IMR-90 (cell line): ENCODE measurements around the gene LETM1. TPM values are rescaled to one million over a fixed set of nuclear protein-coding genes. Genes with fewer than 3 reads are reported as not detected.

Source experiments
- ATAC-seq: fragments of 200-7000 bp; cut with Tn5 transposase; 2 replicates; pipeline ENCODE4 v1.9.1; 2020; ENCODE audit warnings: low read depth, mild to moderate bottlenecking, moderate library complexity
- BruUV-seq: library from RNA; stranded (reverse); fragments of 400-500 nt; replicated peaks from 2 replicates; lab custom pipeline; 2021; lab: Mats Ljungman, UMichigan
- CTCF ChIA-PET: fragments of 300-600 bp; formaldehyde crosslinking; extraction: SDS; loops from one replicate; lab custom pipeline; 2021; ENCODE audit warnings: antibody characterized with exemption; lab: Yijun Ruan, JAX
- POLR2A ChIA-PET: fragments of 300-600 bp; sonication (Branson Sonifier 250); formaldehyde crosslinking; loops from one replicate; lab custom pipeline; 2022; ENCODE audit warnings: antibody characterized with exemption; ENCODE audit not compliant: unreplicated experiment; lab: Charles Lee
- DNase-seq: peaks from one replicate; pipeline ENCODE4 v3.0.0; 2013
- H2AFZ ChIP-seq: replicated peaks from 2 replicates; pipeline ENCODE3; 2013; ENCODE audit warnings: low read length, mild to moderate bottlenecking; ENCODE audit not compliant: poor library complexity
- H2AK5ac ChIP-seq: 2 replicates; pipeline ENCODE4 v1.6.1; 2013; ENCODE audit warnings: low read depth, low read length, inconsistent platforms
- H2AK9ac ChIP-seq: replicated peaks from 2 replicates; pipeline ENCODE3; 2013; ENCODE audit warnings: mild to moderate bottlenecking, low read depth, low read length, moderate library complexity; ENCODE audit not compliant: poor library complexity
- H2BK120ac ChIP-seq: 2 replicates; pipeline ENCODE4 v1.6.1; 2013; ENCODE audit warnings: low read depth, low read length, inconsistent platforms
- H2BK15ac ChIP-seq: 3 replicates; pipeline ENCODE4 v1.6.1; 2013; ENCODE audit warnings: low read depth, low read length, inconsistent platforms
- H2BK20ac ChIP-seq: 2 replicates; pipeline ENCODE4 v1.6.1; 2013; ENCODE audit warnings: low read depth, mild to moderate bottlenecking, inconsistent platforms, low read length, moderate library complexity
- H2BK5ac ChIP-seq: 2 replicates; pipeline ENCODE4 v1.6.1; 2013; ENCODE audit warnings: mild to moderate bottlenecking, low read depth, low read length, inconsistent platforms; ENCODE audit not compliant: poor library complexity, severe bottlenecking
- H3K14ac ChIP-seq: replicated peaks from 2 replicates; pipeline ENCODE4 v1.6.1; 2013; ENCODE audit warnings: low read depth, low read length, inconsistent platforms
- H3K18ac ChIP-seq: 2 replicates; pipeline ENCODE4 v1.6.1; 2013; ENCODE audit warnings: low read depth, low read length, control low read depth
- H3K23ac ChIP-seq: 2 replicates; pipeline ENCODE4 v1.6.1; 2013; ENCODE audit warnings: low read depth, low read length, inconsistent platforms
- H3K27ac ChIP-seq: 2 replicates; pipeline ENCODE4 v1.5.1; 2013; ENCODE audit warnings: mild to moderate bottlenecking, control low read depth, low read length; ENCODE audit not compliant: insufficient read depth
- H3K27me3 ChIP-seq: 2 replicates; pipeline ENCODE4 v1.6.1; 2013; ENCODE audit warnings: low read length; ENCODE audit not compliant: control insufficient read depth, insufficient read depth
- H3K36me3 ChIP-seq: 2 replicates; pipeline ENCODE4 v1.6.1; 2013; ENCODE audit warnings: low read length, mixed read lengths; ENCODE audit not compliant: control insufficient read depth, insufficient read depth
- H3K4ac ChIP-seq: 2 replicates; pipeline ENCODE4 v1.6.1; 2013; ENCODE audit warnings: low read depth, low read length, inconsistent platforms
- H3K4me1 ChIP-seq: 2 replicates; pipeline ENCODE4 v1.6.1; 2013; ENCODE audit warnings: low read length, mixed read lengths; ENCODE audit not compliant: control insufficient read depth, insufficient read depth
- H3K4me2 ChIP-seq: 2 replicates; pipeline ENCODE4 v1.6.1; 2013; ENCODE audit warnings: low read depth, mild to moderate bottlenecking, control low read depth, low read length, moderate library complexity
- H3K4me3 ChIP-seq: 2 replicates; pipeline ENCODE4 v1.5.1; 2013; ENCODE audit warnings: low read depth, mild to moderate bottlenecking, control low read depth, low read length, moderate library complexity; ENCODE audit not compliant: insufficient read depth
- H3K56ac ChIP-seq: 2 replicates; pipeline ENCODE4 v1.6.1; 2013; ENCODE audit warnings: low read length, inconsistent platforms; ENCODE audit not compliant: insufficient read depth; ENCODE audit errors: extremely low read depth
- H3K79me1 ChIP-seq, 2 experiments: 2 replicates each; pipeline ENCODE4 v1.6.1; 2013; ENCODE audit warnings: low read length in 2 of 2, inconsistent platforms in 1 of 2, low read depth in 1 of 2
- H3K9ac ChIP-seq: 2 replicates; pipeline ENCODE4 v1.6.1; 2013; ENCODE audit warnings: low read depth, low read length, control low read depth
- H3K9me1 ChIP-seq: 2 replicates; pipeline ENCODE4 v1.6.1; 2013; ENCODE audit warnings: low read length, inconsistent platforms; ENCODE audit not compliant: insufficient read depth
- H3K9me3 ChIP-seq: 2 replicates; pipeline ENCODE4 v1.6.1; 2013; ENCODE audit warnings: low read length; ENCODE audit not compliant: control insufficient read depth, insufficient read depth
- H4K20me1 ChIP-seq: 2 replicates; pipeline ENCODE4 v1.6.1; 2013; ENCODE audit warnings: low read length, inconsistent platforms; ENCODE audit not compliant: insufficient read depth
- H4K5ac ChIP-seq: 2 replicates; pipeline ENCODE4 v1.6.1; 2013; ENCODE audit warnings: mild to moderate bottlenecking, low read depth, low read length, control low read depth
- H4K8ac ChIP-seq, 2 experiments: 2 replicates each; pipeline ENCODE4 v1.6.1; 2013; ENCODE audit warnings: low read depth in 2 of 2, low read length in 2 of 2, control low read depth in 1 of 2, inconsistent platforms in 1 of 2
- H4K91ac ChIP-seq: 2 replicates; pipeline ENCODE4 v1.6.1; 2013; ENCODE audit warnings: low read depth, low read length, inconsistent platforms; ENCODE audit not compliant: insufficient read depth
- CEBPB ChIP-seq: IDR thresholded peaks from 2 replicates; pipeline ENCODE4 v1.6.1; 2012; ENCODE audit warnings: low read depth, low read length, improper control_type of control experiment
- RAD21 ChIP-seq: IDR thresholded peaks from 2 replicates; pipeline ENCODE4 v1.6.1; 2012; ENCODE audit warnings: low read length, improper control_type of control experiment
- WGBS, 2 experiments: methylation state at CpG; one replicate each; pipeline versions ENCODE4 v1.1.5 to v1.1.7; 2013; ENCODE audit warnings: missing lambda C conversion rate in 2 of 2; ENCODE audit not compliant: insufficient read length in 1 of 2; ENCODE audit errors: extremely low coverage in 2 of 2; 5-methylcytosine and 5-hydroxymethylcytosine counted together
- dilution Hi-C: fragments of 300-500 bp; cut with HindIII; formaldehyde crosslinking; loops from one replicate; pipeline ENCODE4 v1.14.3; 2018; ENCODE audit warnings: low sequenced_read_pairs; ENCODE audit not compliant: unreplicated experiment
- in situ Hi-C: fragments of 300-500 bp; cut with MboI; formaldehyde crosslinking; loops from 3 replicates; pipeline ENCODE4 v1.14.3; 2019; ENCODE audit warnings: low sequenced_read_pairs, inconsistent platforms, mixed read lengths
- intact Hi-C: fragments of 100-400 bp; cut with micrococcal nuclease; formaldehyde crosslinking; loops from 2 replicates; pipeline ENCODE4 v1.10.0; 2022
- polyA plus RNA-seq, 3 experiments: library from polyadenylated mRNA; depleted of rRNA; stranded (reverse); fragments of >200 nt; gene quantifications; 2 replicates each; pipeline ENCODE4 v1.2.3, GENCODE V29; 2012; ENCODE audit warnings: low replicate concordance in 1 of 3
- total RNA-seq: library from RNA; depleted of rRNA; stranded (reverse); fragments of >200 nt; gene quantifications from 2 replicates; pipeline ENCODE4 v1.2.3, GENCODE V29; 2012

Gene LETM1
- total and polyA plus RNA-seq, 2 of the 4 experiments (the other 2 are of a cell fraction): 25.0 to 49.3 TPM

DNA sequence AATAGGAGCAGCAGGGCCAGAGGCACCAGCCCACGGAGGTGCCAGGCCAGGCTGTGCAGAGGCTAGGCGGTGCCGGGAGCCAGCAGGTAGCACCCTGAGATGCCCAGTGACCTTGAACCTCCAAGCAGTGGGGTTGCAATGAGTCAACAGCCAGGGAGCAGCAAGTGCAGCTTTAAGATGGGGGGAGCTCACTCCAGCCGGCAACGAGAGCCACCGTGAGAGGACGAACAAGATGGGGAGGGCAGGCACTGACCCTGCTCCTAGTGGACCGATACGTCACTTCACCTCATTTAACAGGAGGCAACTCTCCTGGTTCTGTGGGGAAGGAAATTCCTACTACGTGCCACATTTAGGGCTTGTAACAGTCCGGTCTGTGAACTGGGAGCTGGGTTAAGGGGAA, 4.8 kb downstream of the LETM1 start:
- no peak overlapping the region for H2BK120ac ChIP-seq
- H2AK9ac ChIP-seq: no peak overlapping the region
- H3K79me1 ChIP-seq: peaks cover 27 to 72% of the 10 kb centered on the region in 2 experiments
- H3K4me3 ChIP-seq: no peak overlapping the region
- H3K4me1 ChIP-seq: peaks cover 16% of the 10 kb centered on the region; the same call in 1 of the 2 replicates
- intact Hi-C loops (no loop called here), in situ Hi-C loops (no loop called here), dilution Hi-C loops (no loop called here)
- H3K9ac ChIP-seq: no peak overlapping the region
- H3K9me3 ChIP-seq: no peaks in the 10 kb centered on the region
- DNase-seq (no peak), ATAC-seq (no peak)
- H2BK15ac ChIP-seq: no peak overlapping the region
- no peak for TF ChIP-seq RAD21
- TF ChIP-seq CEBPB: no peak
- H3K9me1 ChIP-seq: peaks cover 35% of the 10 kb centered on the region
- no peak overlapping the region for H3K14ac ChIP-seq
- H3K4ac ChIP-seq: no peak overlapping the region
- H2BK20ac ChIP-seq: no peak overlapping the region
- H3K27me3 ChIP-seq: no peaks in the 10 kb centered on the region
- no peak overlapping the region for H3K4me2 ChIP-seq
- no peak overlapping the region for H3K56ac ChIP-seq
- no peak overlapping the region for H2AK5ac ChIP-seq
- no peak overlapping the region for H2BK5ac ChIP-seq
- POLR2A ChIA-PET: no interaction called here
- H3K23ac ChIP-seq: no peak overlapping the region
- no peak overlapping the region for H2AFZ ChIP-seq
- peaks cover 39% of the 10 kb centered on the region for H4K20me1 ChIP-seq
- H3K36me3 ChIP-seq: peaks cover 8% of the 10 kb centered on the region
- BruUV-seq: no TSS peak
- CTCF ChIA-PET: no interaction called here
- H4K91ac ChIP-seq: no peak overlapping the region
- H4K5ac ChIP-seq: no peak overlapping the region
- no CpG with 5 or more reads among the region's 11 CpGs for WGBS, 2 experiments
- no peak overlapping the region for H4K8ac ChIP-seq
- H3K27ac ChIP-seq: no peak overlapping the region
- H3K18ac ChIP-seq: no peak overlapping the region
